Neural cell (in vitro differentiated cells): ENCODE results near the gene OOEP.

ENCODE experiments used
- CTCF ChIP-seq: fragments of 450-650 bp; IDR thresholded peaks from 2 replicates; pipeline ENCODE4 v1.5.1; 2014; ENCODE audit warnings: antibody characterized with exemption, mild to moderate bottlenecking, moderate library complexity; ENCODE audit not compliant: poor library complexity, severe bottlenecking
- POLR2AphosphoS5 ChIP-seq: IDR thresholded peaks from 2 replicates; pipeline ENCODE4 v1.6.1; 2012
- REST ChIP-seq: IDR thresholded peaks from 2 replicates; pipeline ENCODE4 v1.6.1; 2012; ENCODE audit warnings: borderline replicate concordance

GRCh38 chr6:73393278-73393677 lies 23.6 kb upstream of the OOEP start:
- TF ChIP-seq POLR2AphosphoS5 (no peak), CTCF (no peak), REST (no peak)
